ENCODE results near the gene AFDN. TPM values are rescaled to one million over a fixed set of nuclear protein-coding genes. Genes with fewer than 3 reads are reported as not detected.

The AFDN gene
- total and polyA plus RNA-seq, 10 of the 15 experiments (the other 5 are each of a cell fraction or from before 2014, with no cell fraction given): 5.7 to 68.2 (median 45.1) TPM

GRCh38 chr6:167851370-167851952 is 24.8 kb downstream of the AFDN start (continued):
- TF ChIP-seq REST (IDR thresholded peaks at IDR 0.05; ENCODE audit: low read depth, low read length) (no peak), ZBTB40 (IDR thresholded peaks at IDR 0.05; ENCODE audit: borderline replicate concordance) (no peak), ZBTB33 (IDR thresholded peaks at IDR 0.05) (no peak), POLR2A (IDR thresholded peaks at IDR 0.05; ENCODE audit: low read depth, low read length) (no peak), ATF7 (IDR thresholded peaks at IDR 0.05; ENCODE audit: low read depth) (no peak), NR2F1 (conservative IDR thresholded peaks at IDR 0.05) (no peak), HCFC1 (IDR thresholded peaks at IDR 0.05; ENCODE audit: low read length) (no peak), TARDBP (IDR thresholded peaks at IDR 0.05; ENCODE audit: borderline replicate concordance) (no peak), ZNF217 (IDR thresholded peaks at IDR 0.05) (no peak), MTA3 (IDR thresholded peaks at IDR 0.05; ENCODE audit: borderline replicate concordance, low read length) (no peak), SP1 (IDR thresholded peaks at IDR 0.05; ENCODE audit: low read depth, low read length) (no peak), ASH2L (IDR thresholded peaks at IDR 0.05; ENCODE audit: borderline replicate concordance, low read depth) (no peak), SUPT20H (IDR thresholded peaks at IDR 0.05; ENCODE audit: borderline replicate concordance, control insufficient read depth, low read depth, low read length) (no peak), MLLT1 (IDR thresholded peaks at IDR 0.05) (no peak)

Data from GM12878 (cell line).